Activated CD4-positive, alpha-beta T cell treated with anti-CD3 and anti-CD28 coated beads for 48 hours (primary cell): Measurements from ENCODE around the gene CHML.

Experiments used
- DNase-seq: peaks from one replicate; pipeline ENCODE4 v3.0.0-alpha.2; 2020

Gene CHML

GRCh38 chr1:241615043-241615974 is 24.9 kb downstream of the CHML start:
- DNase-seq: no peak

GRCh38 chr1:241614572-241614971 is 25.6 kb downstream of the CHML start:
- DNase-seq: no peak

- DNase-seq: no peak
Observed at GRCh38 chr1:241614144-241614543, 26.0 kb downstream of the CHML start.

- no peak for DNase-seq
Observed at GRCh38 chr1:241612533-241613477, 27.4 kb downstream of the CHML start.

GRCh38 chr1:241611736-241612135 is 28.4 kb downstream of the CHML start:
- DNase-seq: no peak

- DNase-seq: no peak
Observed at GRCh38 chr1:241611063-241611462, 29.1 kb downstream of the CHML start.

- no peak for DNase-seq
Observed at GRCh38 chr1:241610056-241610815, 29.9 kb downstream of the CHML start.

- no peak for DNase-seq
Observed at GRCh38 chr1:241608379-241609033, 31.7 kb downstream of the CHML start.

GRCh38 chr1:241607497-241607896 is 32.7 kb downstream of the CHML start:
- no peak for DNase-seq

- no peak for DNase-seq
Observed at GRCh38 chr1:241606544-241606943, 33.6 kb downstream of the CHML start.

GRCh38 chr1:241605146-241605805 is 34.9 kb downstream of the CHML start:
- DNase-seq: no peak

GRCh38 chr1:241603731-241604245 is 36.4 kb downstream of the CHML start:
- no peak for DNase-seq

- no peak for DNase-seq
Observed at GRCh38 chr1:241600496-241600901, 39.7 kb downstream of the CHML start.

GRCh38 chr1:241598249-241598648 is 41.9 kb downstream of the CHML start:
- DNase-seq: no peak

GRCh38 chr1:241596633-241597032 is 43.5 kb downstream of the CHML start:
- DNase-seq: no peak

GRCh38 chr1:241593186-241593585 is 47.0 kb downstream of the CHML start:
- DNase-seq: no peak

- DNase-seq: no peak
Observed at GRCh38 chr1:241592273-241592958, 47.8 kb downstream of the CHML start.

GRCh38 chr1:241591736-241592135 is 48.4 kb downstream of the CHML start:
- DNase-seq: no peak

GRCh38 chr1:241591317-241591716 is 48.9 kb downstream of the CHML start:
- no peak for DNase-seq

GRCh38 chr1:241590719-241591118 is 49.5 kb downstream of the CHML start:
- no peak for DNase-seq
